ENCODE data around the gene BAK1.
"Not testable (repeated sequence)": the region's sequence is repeated elsewhere in the genome, so short reads cannot be mapped to it uniquely, and the experiment has no call there.

Gene BAK1

DNA sequence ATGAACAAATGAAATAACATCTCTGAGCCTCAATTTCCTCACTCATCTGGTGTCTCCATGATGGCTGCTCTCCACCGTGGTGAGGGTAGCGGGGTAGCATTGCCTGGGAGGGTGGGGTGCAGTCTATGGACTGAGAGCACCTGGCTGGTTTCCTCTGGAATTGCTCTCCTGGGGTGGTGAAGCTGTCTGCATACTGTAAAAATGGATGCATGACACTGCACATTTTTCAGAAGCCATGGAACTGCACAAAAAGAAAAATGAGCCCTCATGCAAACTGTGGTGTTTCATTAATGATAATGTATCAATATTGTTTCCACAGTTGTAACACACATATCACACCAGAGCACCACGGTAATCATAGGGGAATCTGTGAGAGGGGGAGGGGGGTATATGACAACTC lies 28.9 kb upstream of the BAK1 start:
- no peak for DNase-seq (ENCODE audit: low read depth in 2 of 3, low spot score in 2 of 3)

GRCh38 chr6:33607784-33608161 lies 27.7 kb upstream of the BAK1 start:
- no peak for DNase-seq (ENCODE audit: low read depth in 2 of 3, low spot score in 2 of 3)

DNA sequence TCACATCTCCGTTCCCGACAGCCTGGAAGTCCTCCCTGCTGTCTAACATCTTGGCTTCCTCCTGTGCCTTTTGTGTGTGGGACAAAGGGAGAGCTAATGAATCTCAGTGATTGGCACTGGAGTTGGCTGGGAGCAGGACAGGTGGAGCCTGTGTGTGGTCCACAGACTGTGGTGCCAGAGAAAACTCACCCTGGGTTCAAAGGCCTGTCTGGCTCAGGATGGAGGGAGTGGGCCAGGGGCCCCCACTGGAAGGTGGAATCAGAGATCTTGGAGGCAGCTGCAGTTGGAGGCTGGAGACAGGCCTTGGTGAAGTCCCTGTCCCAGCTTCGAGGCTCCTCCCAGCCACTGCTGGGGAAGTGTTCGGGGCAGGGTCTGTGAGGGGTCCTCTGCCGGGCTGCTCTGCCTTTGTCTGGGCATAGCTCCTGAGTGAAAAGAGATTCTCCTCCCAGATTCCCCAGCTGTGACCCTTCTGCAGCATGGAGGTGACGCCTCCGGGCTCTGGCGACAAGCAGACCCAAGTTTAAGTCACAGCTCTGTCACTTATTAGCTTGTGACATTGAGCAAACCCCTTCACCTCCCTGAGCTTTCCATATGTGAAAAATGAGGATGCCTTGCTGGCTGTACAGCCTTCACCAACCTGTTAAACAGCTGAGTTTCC lies 27.2 kb upstream of the BAK1 start:
- no peak for DNase-seq (ENCODE audit: low read depth in 2 of 3, low spot score in 2 of 3)

GRCh38 chr6:33606642-33607041 lies 26.6 kb upstream of the BAK1 start:
- no peak for DNase-seq (ENCODE audit: low read depth in 2 of 3, low spot score in 2 of 3)

GRCh38 chr6:33604941-33605854 lies 25.1 kb upstream of the BAK1 start:
- no peak for DNase-seq (ENCODE audit: low read depth in 2 of 3, low spot score in 2 of 3)

DNA sequence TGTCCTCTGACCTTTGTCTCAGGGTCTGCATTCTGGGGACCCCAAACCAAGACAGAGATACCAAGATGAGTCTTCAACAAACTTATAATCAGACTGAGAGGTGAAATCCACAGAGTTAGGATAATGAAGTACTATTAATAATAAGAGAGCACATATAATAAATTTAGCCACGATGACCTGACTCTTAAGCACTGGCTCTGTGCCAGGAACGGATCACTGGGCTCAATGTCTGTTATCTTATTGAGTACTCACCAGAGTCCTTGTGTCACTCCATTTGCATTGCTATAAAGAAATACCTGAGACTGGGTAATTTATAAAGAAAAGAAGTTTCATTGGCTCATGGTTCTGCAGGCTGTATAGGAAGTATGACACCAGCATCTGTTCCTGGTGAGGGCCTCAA lies 22.1 kb upstream of the BAK1 start:
- no peak for DNase-seq (ENCODE audit: low read depth in 2 of 3, low spot score in 2 of 3)

GRCh38 chr6:33600761-33601160 lies 20.7 kb upstream of the BAK1 start:
- no peak for DNase-seq (ENCODE audit: low read depth in 2 of 3, low spot score in 2 of 3)

DNA sequence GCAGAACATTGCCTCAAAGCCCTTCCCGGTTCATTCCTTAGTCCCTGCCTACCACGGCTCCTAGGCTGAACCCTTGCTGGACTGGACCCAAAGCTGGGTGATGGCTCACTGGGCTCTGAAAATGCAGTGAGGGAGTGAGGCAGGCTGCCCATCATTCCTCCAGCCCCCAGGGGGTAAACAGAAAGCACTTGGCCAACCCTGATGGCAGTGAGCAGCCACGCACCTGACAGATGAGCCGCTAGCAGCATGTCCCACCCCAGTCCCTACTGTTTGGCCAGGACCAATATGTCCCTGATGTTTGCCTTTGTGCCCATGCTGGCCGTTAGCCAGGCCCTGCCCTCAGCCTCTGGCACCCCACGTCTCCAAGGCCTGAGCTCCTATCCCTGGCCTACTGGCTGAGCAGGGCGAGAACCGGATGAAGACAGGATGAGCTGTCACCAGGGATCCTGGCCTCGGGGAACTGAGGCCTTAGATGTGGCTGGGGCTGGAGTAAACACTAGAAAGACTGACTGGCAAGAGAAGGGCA lies 19.4 kb upstream of the BAK1 start:
- no peak for DNase-seq (ENCODE audit: low read depth in 2 of 3, low spot score in 2 of 3)

GRCh38 chr6:33597551-33598322 lies 17.7 kb upstream of the BAK1 start:
- no peak for DNase-seq (ENCODE audit: low read depth in 2 of 3, low spot score in 2 of 3)

- DNase-seq (ENCODE audit: low read depth in 2 of 3, low spot score in 2 of 3): not testable (repeated sequence)
Observed at GRCh38 chr6:33596894-33597293, 16.8 kb upstream of the BAK1 start.

GRCh38 chr6:33595001-33595846 lies 15.1 kb upstream of the BAK1 start:
- DNase-seq (ENCODE audit: low read depth in 2 of 3, low spot score in 2 of 3): no peak

GRCh38 chr6:33593414-33593727 lies 13.3 kb upstream of the BAK1 start:
- no peak for DNase-seq (ENCODE audit: low read depth in 2 of 3, low spot score in 2 of 3)

DNA sequence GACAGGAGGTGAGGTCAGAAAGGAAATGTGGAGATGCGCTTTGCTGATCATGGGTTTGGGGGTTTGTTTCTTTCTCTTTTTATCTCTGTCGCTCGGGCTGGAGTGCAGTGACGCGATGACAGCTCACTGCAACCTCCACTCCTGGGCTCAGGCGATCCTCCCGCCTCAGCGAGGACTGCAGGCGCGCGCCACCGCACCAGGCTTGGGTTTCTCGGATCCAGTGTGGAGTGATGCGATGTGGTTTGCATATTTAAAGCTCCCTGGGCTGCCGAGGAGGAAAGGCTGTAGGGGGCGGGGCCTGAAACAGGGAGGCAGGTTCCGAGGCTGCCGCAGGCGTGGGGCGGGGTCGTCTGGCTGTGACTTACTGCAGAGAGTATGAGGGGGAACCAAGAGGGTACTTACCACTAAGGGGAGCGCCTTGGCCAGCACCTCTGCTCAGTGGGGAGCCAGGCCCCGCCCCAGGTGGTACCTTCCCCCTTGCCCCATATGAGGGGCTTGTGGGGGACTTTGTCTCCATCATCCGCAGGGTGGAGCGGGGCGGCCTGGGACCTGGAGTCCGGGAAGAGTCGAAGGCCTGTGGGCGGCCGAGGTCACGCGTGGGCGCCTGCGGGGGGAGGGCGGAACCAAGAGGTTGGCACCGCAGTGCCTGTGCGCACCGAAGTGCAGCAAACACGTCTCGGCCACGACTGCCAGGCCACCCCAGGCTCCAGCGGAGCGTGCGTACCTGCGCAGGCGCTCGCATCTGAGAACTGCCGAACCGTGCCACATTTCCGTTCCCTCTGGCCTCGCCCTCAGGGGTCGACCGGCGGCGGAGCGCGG lies 12.7 kb upstream of the BAK1 start:
- DNase-seq (ENCODE audit: low read depth in 2 of 3, low spot score in 2 of 3): no peak

DNA sequence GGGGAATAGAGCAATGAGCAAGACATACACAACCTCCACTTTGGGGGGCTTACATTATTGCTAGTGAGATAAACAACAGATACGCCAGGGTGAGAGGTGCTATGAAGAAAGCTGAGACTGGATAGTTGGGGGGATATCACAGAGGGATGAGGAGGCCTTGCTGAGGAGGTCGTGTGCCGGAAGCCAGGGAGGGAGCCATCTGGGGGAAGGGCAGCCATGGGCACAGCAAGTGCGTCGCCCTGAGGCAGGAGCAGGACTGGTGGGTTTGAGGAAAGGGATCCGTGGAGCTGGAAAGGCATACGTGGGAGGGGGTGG lies 12.2 kb upstream of the BAK1 start:
- no peak for DNase-seq (ENCODE audit: low read depth in 2 of 3, low spot score in 2 of 3)

- no peak for DNase-seq (ENCODE audit: low read depth in 2 of 3, low spot score in 2 of 3)
Observed at GRCh38 chr6:33591424-33592032, 11.5 kb upstream of the BAK1 start.

GRCh38 chr6:33590531-33591198 lies 10.6 kb upstream of the BAK1 start:
- DNase-seq (ENCODE audit: low read depth in 2 of 3, low spot score in 2 of 3): no peak

DNA sequence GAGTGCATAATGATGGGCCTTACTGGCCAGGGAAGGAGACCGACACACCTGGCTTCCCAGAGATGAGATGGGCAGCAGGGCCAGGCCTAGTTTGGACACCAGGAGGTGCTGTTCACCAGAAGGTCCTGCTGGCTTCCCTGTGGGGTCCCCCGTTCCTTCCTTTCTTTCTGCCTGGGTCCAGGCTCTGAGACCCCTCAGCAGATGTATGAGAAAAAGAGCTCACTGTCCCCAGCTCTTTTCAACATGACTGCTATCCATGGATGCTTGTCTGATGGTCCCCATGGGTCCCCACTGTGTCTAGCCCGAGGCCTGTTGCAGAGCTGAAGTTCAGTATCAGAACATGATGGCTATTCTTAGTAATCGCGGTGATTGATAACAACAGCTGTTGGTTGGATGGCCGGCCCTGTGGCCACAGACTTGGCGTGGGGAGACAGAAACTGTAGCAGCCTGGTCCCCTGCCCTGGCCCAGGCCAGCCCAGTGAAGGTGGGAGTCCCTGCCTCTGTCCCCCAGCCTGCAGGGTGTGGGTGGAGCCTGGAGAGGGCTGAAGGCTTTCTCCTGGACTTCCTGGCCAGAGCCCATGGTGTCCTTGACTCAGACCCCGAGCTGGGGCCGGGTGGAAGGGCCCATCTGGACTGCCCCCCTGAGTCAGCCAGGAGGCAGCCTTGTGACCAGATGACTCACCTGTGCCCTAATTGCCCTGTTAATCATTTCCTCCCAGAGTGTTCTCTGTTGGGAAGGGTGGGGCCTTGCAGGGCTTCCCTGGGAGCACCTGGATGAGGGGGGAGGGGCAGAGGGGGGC lies 9.9 kb upstream of the BAK1 start:
- no peak for DNase-seq (ENCODE audit: low read depth in 2 of 3, low spot score in 2 of 3)

DNA sequence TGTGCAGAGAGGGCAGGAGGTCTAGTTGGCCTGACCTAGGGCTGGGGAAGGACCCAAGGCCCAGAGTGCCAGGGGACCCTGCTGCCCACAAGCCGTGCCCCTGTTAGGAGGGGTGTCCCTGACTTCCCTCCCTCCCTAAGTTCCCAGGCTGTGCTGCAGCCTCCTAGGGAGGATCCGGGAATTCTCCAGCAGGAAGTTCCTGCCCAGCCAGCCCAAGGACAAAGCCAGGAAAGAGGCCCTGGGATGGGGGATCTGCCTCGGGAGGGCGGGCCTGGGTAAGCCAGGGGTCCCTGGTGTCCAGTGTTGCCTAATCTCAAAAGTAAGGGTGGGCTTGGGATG lies 9.3 kb upstream of the BAK1 start:
- DNase-seq (ENCODE audit: low read depth in 2 of 3, low spot score in 2 of 3): no peak

- no peak for DNase-seq (ENCODE audit: low read depth in 2 of 3, low spot score in 2 of 3)
Observed at GRCh38 chr6:33588894-33589293, 8.8 kb upstream of the BAK1 start.

Data from activated CD8-positive, alpha-beta memory T cell treated with anti-CD3 and anti-CD28 coated beads for 48 hours (primary cell).